Vagina (tissue), 2 donors: ENCODE data around the gene GLO1. TPM values are rescaled to one million over a fixed set of nuclear protein-coding genes. Genes with fewer than 3 reads are reported as not detected.
"Not testable (repeated sequence)": the region's sequence is repeated elsewhere in the genome, so short reads cannot be mapped to it uniquely, and the experiment has no call there.

Experiments used
- DNase-seq, 2 donors: peaks; one replicate each; pipeline ENCODE4 v3.0.0-alpha.2; 2017; ENCODE audit errors: extremely low spot score in 2 of 2
- H3K27ac ChIP-seq: fragments of 200-600 bp; sonication (generic); one replicate; pipeline ENCODE4 v1.5.1; 2019
- H3K27me3 ChIP-seq: fragments of 200-600 bp; sonication (generic); one replicate; pipeline ENCODE4 v1.5.1; 2019
- H3K36me3 ChIP-seq, 2 donors: fragments of 200-600 bp; sonication (generic); one replicate each; pipeline ENCODE4 v1.5.1; 2017 to 2019
- H3K4me1 ChIP-seq: fragments of 200-600 bp; sonication (generic); one replicate; pipeline ENCODE4 v1.5.1; 2019
- H3K4me3 ChIP-seq, 2 donors: fragments of 200-600 bp; sonication (generic); 1 replicate in 1 of 2; 2 replicates in 1 of 2; pipeline ENCODE4 v1.5.1; 2016 to 2019
- H3K9me3 ChIP-seq: fragments of 200-600 bp; sonication (generic); one replicate; pipeline ENCODE4 v1.5.1; 2019
- CTCF ChIP-seq, 3 experiments: fragments of 450-650 bp in 2 of 3; fragments of 200-600 bp in 1 of 3; sonication (generic) in 1 of 3; IDR thresholded peaks; one replicate each; pipeline ENCODE4 v1.5.1; 2017 to 2019; ENCODE audit warnings: antibody characterized with exemption in 3 of 3, mild to moderate bottlenecking in 2 of 3, moderate library complexity in 2 of 3
- POLR2A ChIP-seq, 2 donors: fragments of 450-650 bp; IDR thresholded peaks; one replicate each; pipeline ENCODE4 v1.6.1; 2017; ENCODE audit warnings: antibody characterized with exemption in 2 of 2, mild to moderate bottlenecking in 2 of 2, moderate library complexity in 2 of 2
- POLR2AphosphoS5 ChIP-seq, 2 donors: sonication (generic); formaldehyde crosslinking; IDR thresholded peaks; one replicate each; pipeline ENCODE4 v1.9.0; 2017; ENCODE audit warnings: antibody characterized with exemption in 2 of 2, mild to moderate bottlenecking in 2 of 2, low read depth in 1 of 2; ENCODE audit not compliant: insufficient read depth in 1 of 2
- intact Hi-C: fragments of 100-400 bp; cut with DNase I; formaldehyde crosslinking; loops from one replicate; pipeline ENCODE4 v1.15.1; 2023
- total RNA-seq: library from RNA; depleted of rRNA; stranded (reverse); fragments of >200 nt; gene quantifications from one replicate; pipeline ENCODE4 v1.2.3, GENCODE V29; 2016

The GLO1 gene
- total RNA-seq, 1 donor from 2014 or later, result 59.7 TPM

- no peak for TF ChIP-seq POLR2AphosphoS5 (IDR thresholded peaks at IDR 0.05; ENCODE audit: insufficient read depth in 1 of 2, low read depth in 1 of 2)
- no peak for TF ChIP-seq CTCF (IDR thresholded peaks at IDR 0.05)
- no peak for TF ChIP-seq POLR2A (IDR thresholded peaks at IDR 0.05)
- no peaks in the 10 kb centered on the region for H3K4me1 ChIP-seq
- intact Hi-C loops, result no loop called here
- no peak for DNase-seq
- no peaks in the 10 kb centered on the region for H3K27me3 ChIP-seq
- no peak overlapping the region for H3K4me3 ChIP-seq
- H3K36me3 ChIP-seq, result no peaks in the 10 kb centered on the region
- no peak overlapping the region for H3K27ac ChIP-seq
- H3K9me3 ChIP-seq, result no peaks in the 10 kb centered on the region
Measured at GRCh38 chr6:38705924-38706323, 3.0 kb upstream of the GLO1 start.

GRCh38 chr6:38703949-38704590, 1.1 kb upstream of the GLO1 start:
- Histone ChIP-seq H3K4me1 (no peaks in the 10 kb centered on the region), H3K9me3 (peaks cover 2% of the 10 kb centered on the region), H3K36me3 (no peaks in the 10 kb centered on the region), H3K27me3 (no peaks in the 10 kb centered on the region), H3K27ac (no peak overlapping the region), H3K4me3 (no peak overlapping the region)
- no peak for DNase-seq
- intact Hi-C loops, result no loop called here
- no peak for TF ChIP-seq CTCF (IDR thresholded peaks at IDR 0.05)
- TF ChIP-seq POLR2A (IDR thresholded peaks at IDR 0.05), result no peak
- TF ChIP-seq POLR2AphosphoS5 (IDR thresholded peaks at IDR 0.05; ENCODE audit: insufficient read depth in 1 of 2, low read depth in 1 of 2), result no peak

- H3K9me3 ChIP-seq, result peaks cover 2% of the 10 kb centered on the region
- no peak overlapping the region for H3K4me3 ChIP-seq
- TF ChIP-seq POLR2A (IDR thresholded peaks at IDR 0.05), result no peak
- no peaks in the 10 kb centered on the region for H3K27me3 ChIP-seq
- DNase-seq, result no peak
- no peaks in the 10 kb centered on the region for H3K36me3 ChIP-seq
- intact Hi-C loops, result no loop called here
- H3K27ac ChIP-seq, result no peak overlapping the region
- H3K4me1 ChIP-seq, result no peaks in the 10 kb centered on the region
Measured at GRCh38 chr6:38701551-38701950, 1.4 kb downstream of the GLO1 start.

GRCh38 chr6:38699702-38700101, 3.2 kb downstream of the GLO1 start:
- H3K36me3 ChIP-seq, H3K4me1 ChIP-seq, H3K4me3 ChIP-seq, H3K27me3 ChIP-seq, H3K9me3 ChIP-seq, H3K27ac ChIP-seq, intact Hi-C loops, DNase-seq: not testable (repeated sequence)

GRCh38 chr6:38697846-38698245, 5.1 kb downstream of the GLO1 start:
- intact Hi-C loops, result no loop called here
- Histone ChIP-seq H3K9me3 (peaks cover 2% of the 10 kb centered on the region), H3K4me3 (no peak overlapping the region), H3K36me3 (no peaks in the 10 kb centered on the region), H3K27ac (no peak overlapping the region), H3K27me3 (no peaks in the 10 kb centered on the region), H3K4me1 (no peaks in the 10 kb centered on the region)
- TF ChIP-seq CTCF (IDR thresholded peaks at IDR 0.05) (no peak), POLR2A (IDR thresholded peaks at IDR 0.05) (no peak)
- DNase-seq, result no peak

GRCh38 chr6:38696345-38696744, 6.6 kb downstream of the GLO1 start:
- intact Hi-C loops, result no loop called here
- H3K9me3 ChIP-seq, result peaks cover 2% of the 10 kb centered on the region
- H3K4me1 ChIP-seq, result no peaks in the 10 kb centered on the region
- H3K27ac ChIP-seq, result no peak overlapping the region
- no peak overlapping the region for H3K4me3 ChIP-seq
- H3K27me3 ChIP-seq, result no peaks in the 10 kb centered on the region
- TF ChIP-seq POLR2A (IDR thresholded peaks at IDR 0.05) (no peak), POLR2AphosphoS5 (IDR thresholded peaks at IDR 0.05; ENCODE audit: insufficient read depth in 1 of 2, low read depth in 1 of 2) (no peak), CTCF (IDR thresholded peaks at IDR 0.05) (no peak)
- no peak for DNase-seq
- no peaks in the 10 kb centered on the region for H3K36me3 ChIP-seq
